ENCODE data around the gene TCAF1. TPM values are rescaled to one million over a fixed set of nuclear protein-coding genes. Genes with fewer than 3 reads are reported as not detected.

TCAF1 gene
- total RNA-seq, 2 donors from 2014 or later, result 67.7 to 123 TPM

- Mint-ChIP-seq H3K36me3 (ENCODE audit: low read depth) (no peaks in the 10 kb centered on the region), H3K9me3 (no peaks in the 10 kb centered on the region), H3K4me3 (no peak overlapping the region), H3K4me1 (peaks cover 13% of the 10 kb centered on the region), H3K27me3 (ENCODE audit: insufficient read depth) (peaks cover 9% of the 10 kb centered on the region), H3K27ac (peak overlapping the region; percentile 18)
- Histone ChIP-seq H3K27ac (ENCODE audit: low read depth, low read length) (no peak overlapping the region), H3K4me3 (ENCODE audit: low read length) (no peak overlapping the region), H3K9ac (ENCODE audit: extremely low read depth, low read length, poor library complexity, severe bottlenecking) (no peak overlapping the region), H3K36me3 (ENCODE audit: control insufficient read depth, insufficient read depth, low read length) (no peaks in the 10 kb centered on the region), H3K27me3 (ENCODE audit: control insufficient read depth, insufficient read depth, low read length, poor library complexity, severe bottlenecking) (no peaks in the 10 kb centered on the region), H3K4me1 (ENCODE audit: control insufficient read depth, insufficient read depth, low read length) (no peaks in the 10 kb centered on the region), H3K9me3 (ENCODE audit: control insufficient read depth, low read length) (no peaks in the 10 kb centered on the region)
- no peak for TF ChIP-seq CTCF (conservative IDR thresholded peaks at IDR 0.05)
- 65 to 80% methylated on average over 1 of the region's 1 CpG for WGBS, 2 experiments (ENCODE audit: insufficient coverage in 1 of 2, insufficient read length in 1 of 2)
- DNase-seq, result no peak
Measured at GRCh38 chr7:143924851-143925250, 22.9 kb upstream of the TCAF1 start.

GRCh38 chr7:143914938-143915652 is 13.1 kb upstream of the TCAF1 start:
- Histone ChIP-seq H3K27ac (ENCODE audit: low read depth, low read length) (no peak overlapping the region), H3K4me1 (ENCODE audit: control insufficient read depth, insufficient read depth, low read length) (no peaks in the 10 kb centered on the region), H3K9me3 (ENCODE audit: control insufficient read depth, low read length) (no peaks in the 10 kb centered on the region), H3K9ac (ENCODE audit: extremely low read depth, low read length, poor library complexity, severe bottlenecking) (no peak overlapping the region), H3K36me3 (ENCODE audit: control insufficient read depth, insufficient read depth, low read length) (no peaks in the 10 kb centered on the region), H3K27me3 (ENCODE audit: control insufficient read depth, insufficient read depth, low read length, poor library complexity, severe bottlenecking) (no peaks in the 10 kb centered on the region), H3K4me3 (ENCODE audit: low read length) (no peak overlapping the region)
- Mint-ChIP-seq H3K4me1 (peaks cover 4% of the 10 kb centered on the region), H3K27me3 (ENCODE audit: insufficient read depth) (peaks cover 4% of the 10 kb centered on the region), H3K4me3 (no peak overlapping the region), H3K9me3 (no peaks in the 10 kb centered on the region), H3K36me3 (ENCODE audit: low read depth) (no peaks in the 10 kb centered on the region), H3K27ac (no peak overlapping the region)
- TF ChIP-seq CTCF (conservative IDR thresholded peaks at IDR 0.05), result peak; percentile 52
- DNase-seq, result no peak
- WGBS, 2 experiments (ENCODE audit: insufficient coverage in 1 of 2, insufficient read length in 1 of 2), result 88 to 90% methylated on average over 4 to 7 of the region's 7 CpGs

DNA sequence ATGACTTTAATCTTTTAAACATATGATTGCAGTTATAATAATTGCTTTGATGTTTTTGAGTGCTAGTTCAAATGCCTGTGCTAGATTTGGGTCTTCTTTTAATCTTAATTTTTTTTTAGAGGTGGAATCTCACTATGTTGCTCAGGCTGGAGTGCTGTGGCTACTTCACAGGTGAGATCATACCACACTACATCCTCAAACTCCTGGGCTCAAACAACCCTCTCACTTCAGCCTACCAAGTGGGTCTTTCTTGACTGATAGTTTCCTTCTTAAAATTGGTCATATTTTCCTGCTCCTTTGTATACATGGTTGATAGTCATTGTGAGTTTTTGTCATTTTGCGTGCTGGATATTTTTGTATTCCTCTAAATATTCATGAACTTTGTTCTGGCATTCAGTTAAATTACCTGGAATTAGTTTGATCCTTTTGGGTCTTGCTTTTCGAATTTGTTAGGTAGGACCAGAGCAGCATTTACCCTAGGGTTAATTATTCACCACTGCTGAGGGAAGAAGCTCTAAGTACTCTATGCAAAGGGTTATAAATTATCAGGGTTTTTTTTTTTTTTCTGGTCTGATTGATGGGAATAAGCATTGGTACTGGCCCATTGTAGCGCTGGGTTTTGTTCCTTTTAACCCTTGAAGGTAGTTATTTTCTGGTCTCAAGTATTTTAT is 12.1 kb upstream of the TCAF1 start:
- DNase-seq, result no peak
- peaks cover 4% of the 10 kb centered on the region for H3K4me1 Mint-ChIP-seq

More for the DNA sequence above, 12.1 kb upstream of the TCAF1 start:
- TF ChIP-seq CTCF (conservative IDR thresholded peaks at IDR 0.05), result no peak
- H3K27ac Mint-ChIP-seq, result no peak overlapping the region
- no peak overlapping the region for H3K4me3 Mint-ChIP-seq
- no peak overlapping the region for H3K27ac ChIP-seq (ENCODE audit: low read depth, low read length)
- no peaks in the 10 kb centered on the region for H3K4me1 ChIP-seq (ENCODE audit: control insufficient read depth, insufficient read depth, low read length)
- no peak overlapping the region for H3K4me3 ChIP-seq (ENCODE audit: low read length)
- no peaks in the 10 kb centered on the region for H3K27me3 Mint-ChIP-seq (ENCODE audit: insufficient read depth)
- no peaks in the 10 kb centered on the region for H3K36me3 Mint-ChIP-seq (ENCODE audit: low read depth)
- no peak overlapping the region for H3K9ac ChIP-seq (ENCODE audit: extremely low read depth, low read length, poor library complexity, severe bottlenecking)
- H3K36me3 ChIP-seq (ENCODE audit: control insufficient read depth, insufficient read depth, low read length), result no peaks in the 10 kb centered on the region
- no peaks in the 10 kb centered on the region for H3K27me3 ChIP-seq (ENCODE audit: control insufficient read depth, insufficient read depth, low read length, poor library complexity, severe bottlenecking)
- 99 to 100% methylated on average over 1 to 3 of the region's 3 CpGs for WGBS, 2 experiments (ENCODE audit: insufficient coverage in 1 of 2, insufficient read length in 1 of 2)
- H3K9me3 ChIP-seq (ENCODE audit: control insufficient read depth, low read length), result no peaks in the 10 kb centered on the region
- H3K9me3 Mint-ChIP-seq, result no peaks in the 10 kb centered on the region

Measured in endodermal cell (in vitro differentiated cells).